A549 treated with Hydrocortisone at 1 μM for 4 hours (cell line): ENCODE data around the gene HSPA4L. TPM values are rescaled to one million over a fixed set of nuclear protein-coding genes. Genes with fewer than 3 reads are reported as not detected.

Experiments used
- total RNA-seq: library from RNA; stranded (reverse); fragments of 200-300 nt; extraction: Qiagen RNA extraction; gene quantifications from 5 replicates; pipeline ENCODE4 v1.2.3, GENCODE V29; 2022

The HSPA4L gene
- total RNA-seq: 6.2 to 9.4 TPM (median 6.6 TPM) in 5 replicates

GRCh38 chr4:127782275-127783025 lies at the start of gene HSPA4L:
HSPA4L (plus strand) TSS chr4:127782322; CDS start chr4:127782551, 229 bp downstream.

GRCh38 chr4:127880763-127881562 lies 98.8 kb downstream of the HSPA4L start, which contains the start of gene PLK4:
PLK4 (plus strand) TSS chr4:127880893; CDS start chr4:127881135, 242 bp downstream.

Other genes with a start within 250 kb of the HSPA4L start
- 1.1 to 1.4 TPM (median 1.3 TPM) in 5 replicates for gene INTU, start 149.4 kb upstream of the HSPA4L start, total RNA-seq
- not detected in 5 replicates for gene SLC25A31, start 51.9 kb upstream of the HSPA4L start, total RNA-seq
- gene PLK4, start 98.6 kb downstream of the HSPA4L start, total RNA-seq: 13.2 to 17.2 TPM (median 14.6 TPM) in 5 replicates
- 11.4 to 16.3 TPM (median 13.9 TPM) in 5 replicates for gene MFSD8, start 182.9 kb downstream of the HSPA4L start, total RNA-seq
- 2.9 to 3.8 TPM (median 3.3 TPM) in 5 replicates for gene ABHD18, start 183.1 kb downstream of the HSPA4L start, total RNA-seq